HEK293 (cell line): ENCODE measurements around the gene PRPH.

Source experiments
- CTCF ChIA-PET: fragments of 350-600 bp; formaldehyde crosslinking; extraction: SDS; loops from one replicate; lab custom pipeline; 2021; ENCODE audit warnings: antibody characterized with exemption; lab: Yijun Ruan, JAX
- POLR2A ChIA-PET: fragments of 300-600 bp; formaldehyde crosslinking; extraction: SDS; loops from one replicate; lab custom pipeline; 2020; ENCODE audit warnings: antibody characterized with exemption, inconsistent platforms; lab: Yijun Ruan, JAX
- H3K27ac ChIP-seq: fragments of 200-500 bp; sonication (Bioruptor generic); 2 replicates; pipeline ENCODE4 v1.5.1; 2014; ENCODE audit warnings: low read depth, low read length, control low read depth, inconsistent platforms; ENCODE audit errors: extremely low read depth
- H3K36me3 ChIP-seq, 2 experiments: fragments of 200-500 bp in 1 of 2; sonication (Bioruptor generic) in 1 of 2; 1 replicate in 1 of 2; 2 replicates in 1 of 2; pipeline ENCODE4 v1.5.1; 2014 to 2017; ENCODE audit warnings: inconsistent platforms in 2 of 2, low read length in 2 of 2; ENCODE audit not compliant: control insufficient read depth in 2 of 2, insufficient read depth in 1 of 2
- H3K4me1 ChIP-seq: fragments of 200-500 bp; sonication (Bioruptor generic); 2 replicates; pipeline ENCODE4 v1.5.1; 2014; ENCODE audit warnings: mild to moderate bottlenecking, low read length, inconsistent platforms; ENCODE audit not compliant: control insufficient read depth, insufficient read depth
- H3K4me3 ChIP-seq: 2 replicates; pipeline ENCODE4 v1.5.1; 2011; ENCODE audit warnings: low read depth, mild to moderate bottlenecking, control low read depth, low read length, moderate library complexity
- H3K9me3 ChIP-seq: fragments of 200-500 bp; sonication (Bioruptor generic); 2 replicates; pipeline ENCODE4 v1.5.1; 2014; ENCODE audit warnings: low read depth, low read length, inconsistent platforms; ENCODE audit not compliant: control insufficient read depth, insufficient read depth
- GFI1B ChIP-seq: fragments of 450-650 bp; formaldehyde crosslinking; IDR thresholded peaks from 2 replicates; pipeline ENCODE4 v1.5.1; 2016; ENCODE audit warnings: missing biosample characterization, missing genetic modification characterization
- HOXC10 ChIP-seq: sonication (generic); formaldehyde crosslinking; IDR thresholded peaks from 2 replicates; pipeline ENCODE4 v1.8.1; 2023; ENCODE audit warnings: mild to moderate bottlenecking, missing genetic modification reagents
- IKZF3 ChIP-seq: fragments of 450-650 bp; IDR thresholded peaks from 2 replicates; pipeline ENCODE4 v1.5.0; 2018; ENCODE audit warnings: missing biosample characterization, mild to moderate bottlenecking, missing genetic modification characterization, moderate library complexity
- KLF1 ChIP-seq: fragments of 450-650 bp; formaldehyde crosslinking; IDR thresholded peaks from 2 replicates; pipeline ENCODE4 v1.5.1; 2016; ENCODE audit warnings: missing biosample characterization, missing genetic modification characterization
- SP3 ChIP-seq: fragments of 450-650 bp; formaldehyde crosslinking; IDR thresholded peaks from 2 replicates; pipeline ENCODE4 v1.5.1; 2016; ENCODE audit warnings: missing biosample characterization, missing genetic modification characterization
- ZBTB8A ChIP-seq: fragments of 450-650 bp; formaldehyde crosslinking; IDR thresholded peaks from 2 replicates; pipeline ENCODE4 v1.5.1; 2016; ENCODE audit warnings: missing biosample characterization, missing genetic modification characterization
- ZEB2 ChIP-seq: fragments of 450-650 bp; formaldehyde crosslinking; IDR thresholded peaks from 2 replicates; pipeline ENCODE4 v1.5.1; 2016; ENCODE audit warnings: missing biosample characterization, missing genetic modification characterization
- ZNF132 ChIP-seq: fragments of 450-650 bp; formaldehyde crosslinking; IDR thresholded peaks from 2 replicates; pipeline ENCODE4 v1.5.1; 2017; ENCODE audit warnings: missing biosample characterization, missing genetic modification characterization, borderline replicate concordance
- ZNF140 ChIP-seq: fragments of 450-650 bp; formaldehyde crosslinking; IDR thresholded peaks from 2 replicates; pipeline ENCODE4 v1.5.1; 2016; ENCODE audit warnings: missing biosample characterization, missing genetic modification characterization
- ZNF2 ChIP-seq: fragments of 450-650 bp; formaldehyde crosslinking; IDR thresholded peaks from 2 replicates; pipeline ENCODE4 v1.5.1; 2016; ENCODE audit warnings: missing biosample characterization, missing genetic modification characterization
- ZNF341 ChIP-seq: fragments of 450-650 bp; formaldehyde crosslinking; IDR thresholded peaks from 2 replicates; pipeline ENCODE4; 2016; ENCODE audit warnings: low read depth, missing biosample characterization, missing genetic modification characterization
- ZNF37A ChIP-seq: fragments of 450-650 bp; IDR thresholded peaks from 2 replicates; pipeline ENCODE4 v1.5.1; 2018; ENCODE audit warnings: missing biosample characterization, missing genetic modification characterization
- ZNF416 ChIP-seq: fragments of 450-650 bp; formaldehyde crosslinking; IDR thresholded peaks from 2 replicates; pipeline ENCODE4 v1.5.1; 2016; ENCODE audit warnings: missing biosample characterization, missing genetic modification characterization
- ZNF510 ChIP-seq: fragments of 450-650 bp; formaldehyde crosslinking; IDR thresholded peaks from 2 replicates; pipeline ENCODE4 v1.5.1; 2018; ENCODE audit warnings: mild to moderate bottlenecking, missing genetic modification characterization, missing biosample characterization; ENCODE audit not compliant: insufficient replicate concordance
- ZNF530 ChIP-seq: fragments of 450-650 bp; formaldehyde crosslinking; IDR thresholded peaks from 2 replicates; pipeline ENCODE4 v1.5.1; 2016; ENCODE audit warnings: low read depth, missing biosample characterization, missing genetic modification characterization
- ZNF585B ChIP-seq: fragments of 450-650 bp; formaldehyde crosslinking; IDR thresholded peaks from 2 replicates; pipeline ENCODE4 v1.5.1; 2016; ENCODE audit warnings: missing biosample characterization, missing genetic modification characterization
- ZNF776 ChIP-seq: fragments of 450-650 bp; formaldehyde crosslinking; IDR thresholded peaks from 2 replicates; pipeline ENCODE4 v1.5.0; 2017; ENCODE audit warnings: missing biosample characterization, missing genetic modification characterization, borderline replicate concordance
- ZSCAN16 ChIP-seq: fragments of 450-650 bp; formaldehyde crosslinking; IDR thresholded peaks from 2 replicates; pipeline ENCODE4 v1.5.1; 2016; ENCODE audit warnings: missing biosample characterization, missing genetic modification characterization
- TF ChIP-seq, protein P1 (sequence below): fragments of 450-650 bp; formaldehyde crosslinking; IDR thresholded peaks from 2 replicates; pipeline ENCODE4 v1.5.1; 2016; ENCODE audit warnings: missing biosample characterization, missing genetic modification characterization

PRPH gene

GRCh38 chr12:49335118-49335954 is 40.4 kb downstream of the PRPH start:
- no peak overlapping the region for H3K4me3 ChIP-seq
- TF ChIP-seq SP3 (tag by site-specific recombination) (no peak), ZNF341 (tag by site-specific recombination) (peak; percentile 36; the same call in 1 of the 2 replicates)
- peaks cover 15% of the 10 kb centered on the region; the same call in 1 of the 2 replicates for H3K4me1 ChIP-seq
- CTCF ChIA-PET = interaction anchor here (0.6 to 11.4 kb wide), 10 partner anchors 8 to 254 kb away, joined by 3 to 185 read pairs (median 8); partner anchors contain the start of genes DNAJC22, PRPH and TROAP
- H3K36me3 ChIP-seq = peaks cover 0 to 20% of the 10 kb centered on the region in 2 experiments; a peak in 1 of 3 replicates
- POLR2A ChIA-PET = interaction anchor here (1.0 to 8.2 kb wide), 5 partner anchors 9 to 38 kb away, joined by 3 to 82 read pairs (median 3); partner anchors contain the start of gene TROAP
- H3K27ac ChIP-seq = no peak overlapping the region
- no peaks in the 10 kb centered on the region for H3K9me3 ChIP-seq

- no peaks in the 10 kb centered on the region for H3K9me3 ChIP-seq
- ChIA-PET CTCF (interaction anchor here (1.0 to 11.4 kb wide), 9 partner anchors 11 to 287 kb away, joined by 3 to 185 read pairs (median 7); partner anchors contain the start of genes DNAJC22, PRPF40B, PRPH and TROAP), POLR2A (interaction anchor here (0.8 to 8.2 kb wide), 4 partner anchors 10 to 39 kb away, joined by 3 to 82 read pairs (median 5); partner anchors contain the start of gene TROAP)
- no peak overlapping the region for H3K4me3 ChIP-seq
- peaks cover 9% of the 10 kb centered on the region; the same call in 1 of the 2 replicates for H3K4me1 ChIP-seq
- no peak overlapping the region for H3K27ac ChIP-seq
- peaks cover 0 to 12% of the 10 kb centered on the region in 2 experiments; a peak in 1 of 3 replicates for H3K36me3 ChIP-seq
- TF ChIP-seq ZSCAN16 (tag by site-specific recombination) (no peak), ZNF2 (tag by site-specific recombination) (no peak), ZNF776 (no peak), ZNF132 (tag by site-specific recombination) (no peak), KLF1 (tag by site-specific recombination) (no peak), IKZF3 (tag by site-specific recombination) (no peak), ZNF416 (no peak), ZNF585B (tag by site-specific recombination) (no peak), GFI1B (tag by site-specific recombination) (no peak), ZNF510 (tag by site-specific recombination) (no peak), ZBTB8A (tag by site-specific recombination) (no peak), ZNF37A (tag by site-specific recombination) (no peak), ZEB2 (tag by site-specific recombination) (no peak), ZNF530 (tag by site-specific recombination) (no peak), ZNF140 (no peak), HOXC10 (no peak)
- TF ChIP-seq, protein P1, sequence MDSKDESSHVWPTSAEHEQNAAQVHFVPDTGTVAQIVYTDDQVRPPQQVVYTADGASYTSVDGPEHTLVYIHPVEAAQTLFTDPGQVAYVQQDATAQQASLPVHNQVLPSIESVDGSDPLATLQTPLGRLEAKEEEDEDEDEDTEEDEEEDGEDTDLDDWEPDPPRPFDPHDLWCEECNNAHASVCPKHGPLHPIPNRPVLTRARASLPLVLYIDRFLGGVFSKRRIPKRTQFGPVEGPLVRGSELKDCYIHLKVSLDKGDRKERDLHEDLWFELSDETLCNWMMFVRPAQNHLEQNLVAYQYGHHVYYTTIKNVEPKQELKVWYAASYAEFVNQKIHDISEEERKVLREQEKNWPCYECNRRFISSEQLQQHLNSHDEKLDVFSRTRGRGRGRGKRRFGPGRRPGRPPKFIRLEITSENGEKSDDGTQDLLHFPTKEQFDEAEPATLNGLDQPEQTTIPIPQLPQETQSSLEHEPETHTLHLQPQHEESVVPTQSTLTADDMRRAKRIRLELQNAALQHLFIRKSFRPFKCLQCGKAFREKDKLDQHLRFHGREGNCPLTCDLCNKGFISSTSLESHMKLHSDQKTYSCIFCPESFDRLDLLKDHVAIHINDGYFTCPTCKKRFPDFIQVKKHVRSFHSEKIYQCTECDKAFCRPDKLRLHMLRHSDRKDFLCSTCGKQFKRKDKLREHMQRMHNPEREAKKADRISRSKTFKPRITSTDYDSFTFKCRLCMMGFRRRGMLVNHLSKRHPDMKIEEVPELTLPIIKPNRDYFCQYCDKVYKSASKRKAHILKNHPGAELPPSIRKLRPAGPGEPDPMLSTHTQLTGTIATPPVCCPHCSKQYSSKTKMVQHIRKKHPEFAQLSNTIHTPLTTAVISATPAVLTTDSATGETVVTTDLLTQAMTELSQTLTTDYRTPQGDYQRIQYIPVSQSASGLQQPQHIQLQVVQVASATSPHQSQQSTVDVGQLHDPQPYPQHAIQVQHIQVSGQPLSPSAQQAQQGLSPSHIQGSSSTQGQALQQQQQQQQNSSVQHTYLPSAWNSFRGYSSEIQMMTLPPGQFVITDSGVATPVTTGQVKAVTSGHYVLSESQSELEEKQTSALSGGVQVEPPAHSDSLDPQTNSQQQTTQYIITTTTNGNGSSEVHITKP (tag by site-specific recombination) = no peak
These were observed 41.2 kb downstream of the PRPH start for GRCh38 chr12:49335955-49336644.
